Inflammatory macrophage treated with lipopolysaccharide for 1 hour (primary cell): Measurements from ENCODE around the gene SUPT3H.
"Not testable (repeated sequence)": the region's sequence is repeated elsewhere in the genome, so short reads cannot be mapped to it uniquely, and the experiment has no call there.

Experiments used
- DNase-seq, 2 donors: peaks; one replicate each; pipeline ENCODE4 v3.0.0-alpha.2; 2020 to 2022

SUPT3H gene

GRCh38 chr6:45047573-45047972 lies 330.2 kb downstream of the SUPT3H start:
- no peak for DNase-seq

GRCh38 chr6:45045253-45045601 lies 332.5 kb downstream of the SUPT3H start:
- DNase-seq, result no peak

- no peak for DNase-seq
These were observed 333.1 kb downstream of the SUPT3H start for GRCh38 chr6:45044510-45045252.

- DNase-seq, result no peak
These were observed 333.6 kb downstream of the SUPT3H start for GRCh38 chr6:45044086-45044485.

- not testable (repeated sequence) for DNase-seq
These were observed 335.1 kb downstream of the SUPT3H start for GRCh38 chr6:45042673-45043072.

GRCh38 chr6:45038226-45038625 lies 339.5 kb downstream of the SUPT3H start:
- no peak for DNase-seq

GRCh38 chr6:45036103-45036502 lies 341.6 kb downstream of the SUPT3H start:
- peak; percentile 20 to 30 for DNase-seq

- DNase-seq, result no peak
These were observed 345.3 kb downstream of the SUPT3H start for GRCh38 chr6:45032426-45032825.

GRCh38 chr6:45031601-45032000 lies 346.1 kb downstream of the SUPT3H start:
- peak; percentile 92 to 94 for DNase-seq

GRCh38 chr6:45027126-45027525 lies 350.6 kb downstream of the SUPT3H start:
- peak in 1 of 2 donors; percentile 8 for DNase-seq

- DNase-seq, result peak; percentile 53 to 72
These were observed 351.7 kb downstream of the SUPT3H start for GRCh38 chr6:45026003-45026516.

GRCh38 chr6:45024610-45025009 lies 353.1 kb downstream of the SUPT3H start:
- DNase-seq, result no peak

- DNase-seq, result no peak
These were observed 356.1 kb downstream of the SUPT3H start for GRCh38 chr6:45021676-45022075.

GRCh38 chr6:45012687-45013086 lies 365.0 kb downstream of the SUPT3H start:
- no peak for DNase-seq

GRCh38 chr6:45009576-45009975 lies 368.2 kb downstream of the SUPT3H start:
- no peak for DNase-seq

GRCh38 chr6:45006893-45007292 lies 370.8 kb downstream of the SUPT3H start:
- no peak for DNase-seq

GRCh38 chr6:45003961-45004360 lies 373.8 kb downstream of the SUPT3H start:
- peak; percentile 23 to 24 for DNase-seq

GRCh38 chr6:45003387-45003786 lies 374.3 kb downstream of the SUPT3H start:
- peak; percentile 71 to 81 for DNase-seq

GRCh38 chr6:45002390-45003105 lies 375.2 kb downstream of the SUPT3H start:
- DNase-seq, result peak; percentile 74 to 95

- DNase-seq, result no peak
These were observed 376.1 kb downstream of the SUPT3H start for GRCh38 chr6:45001663-45002062.

GRCh38 chr6:45000833-45001232 lies 376.9 kb downstream of the SUPT3H start:
- no peak for DNase-seq

- no peak for DNase-seq
These were observed 378.7 kb downstream of the SUPT3H start for GRCh38 chr6:44999066-44999465.

GRCh38 chr6:44995486-44996132 lies 382.1 kb downstream of the SUPT3H start:
- no peak for DNase-seq

- no peak for DNase-seq
These were observed 388.3 kb downstream of the SUPT3H start for GRCh38 chr6:44989391-44989790.
